GM12892 (cell line): ENCODE results near the gene C10orf67.

ENCODE experiments used
- DNase-seq: peaks from one replicate; pipeline ENCODE4 v3.0.0; 2011; ENCODE audit not compliant: insufficient read length
- FAIRE-seq: peaks from 2 replicates; lab custom pipeline; 2011; peaks lifted over from hg19 to GRCh38; lab: Jason Lieb, UNC
- POLR2A ChIP-seq: IDR thresholded peaks from 2 replicates; pipeline ENCODE4 v1.6.1; 2011; ENCODE audit warnings: low read depth, low read length, control low read depth
- POLR2AphosphoS5 ChIP-seq: IDR thresholded peaks from 2 replicates; pipeline ENCODE4 v1.6.1; 2011; ENCODE audit warnings: low read depth, low read length, control low read depth
- TAF1 ChIP-seq: IDR thresholded peaks from 2 replicates; pipeline ENCODE4 v1.6.1; 2011; ENCODE audit warnings: low read depth, mild to moderate bottlenecking, control low read depth, low read length, borderline replicate concordance

Gene C10orf67

GRCh38 chr10:23337616-23338015 lies 7.0 kb downstream of the C10orf67 start:
- DNase-seq (no peak), FAIRE-seq (no peak)
- TF ChIP-seq POLR2AphosphoS5 (no peak), TAF1 (no peak), POLR2A (no peak)

- FAIRE-seq (no peak), DNase-seq (no peak)
- TF ChIP-seq POLR2AphosphoS5 (no peak), POLR2A (no peak), TAF1 (no peak)
These were observed 12.9 kb downstream of the C10orf67 start for GRCh38 chr10:23331567-23332301.

- TF ChIP-seq POLR2AphosphoS5 (no peak), POLR2A (no peak), TAF1 (no peak)
- DNase-seq = no peak
- FAIRE-seq = no peak
These were observed 13.6 kb downstream of the C10orf67 start for GRCh38 chr10:23330948-23331347.

- FAIRE-seq (no peak), DNase-seq (no peak)
These were observed 17.9 kb downstream of the C10orf67 start for GRCh38 chr10:23326544-23327307.

GRCh38 chr10:23325132-23325531 lies 19.5 kb downstream of the C10orf67 start:
- no peak for TF ChIP-seq POLR2AphosphoS5
- DNase-seq (no peak), FAIRE-seq (no peak)

More at GRCh38 chr10:23326544-23327307, 17.9 kb downstream of the C10orf67 start:
- TF ChIP-seq POLR2AphosphoS5 = no peak
- TF ChIP-seq POLR2A = no peak
- no peak for TF ChIP-seq TAF1

- FAIRE-seq (no peak), DNase-seq (no peak)
- TF ChIP-seq TAF1 (no peak), POLR2A (no peak), POLR2AphosphoS5 (no peak)
These were observed 20.2 kb downstream of the C10orf67 start for GRCh38 chr10:23324351-23324750.

- TF ChIP-seq POLR2AphosphoS5 (no peak), TAF1 (no peak), POLR2A (no peak)
- FAIRE-seq (no peak), DNase-seq (no peak)
These were observed 22.5 kb downstream of the C10orf67 start for GRCh38 chr10:23322082-23322481.

GRCh38 chr10:23319835-23320234 lies 24.8 kb downstream of the C10orf67 start:
- TF ChIP-seq TAF1 (no peak), POLR2A (no peak), POLR2AphosphoS5 (no peak)
- no peak for FAIRE-seq
- no peak for DNase-seq

GRCh38 chr10:23318359-23318758 lies 26.2 kb downstream of the C10orf67 start:
- TF ChIP-seq POLR2AphosphoS5 (no peak), TAF1 (no peak)
- FAIRE-seq (no peak), DNase-seq (no peak)

- no peak for FAIRE-seq
- no peak for TF ChIP-seq POLR2A
- no peak for TF ChIP-seq TAF1
- no peak for TF ChIP-seq POLR2AphosphoS5
- no peak for DNase-seq
These were observed 27.2 kb downstream of the C10orf67 start for GRCh38 chr10:23317416-23317815.

- DNase-seq (no peak), FAIRE-seq (no peak)
These were observed 28.2 kb downstream of the C10orf67 start for GRCh38 chr10:23316406-23316805.

GRCh38 chr10:23315966-23316365 lies 28.6 kb downstream of the C10orf67 start:
- FAIRE-seq = no peak
- TF ChIP-seq POLR2AphosphoS5 (no peak), TAF1 (no peak), POLR2A (no peak)
- no peak for DNase-seq

More at GRCh38 chr10:23316406-23316805, 28.2 kb downstream of the C10orf67 start:
- TF ChIP-seq POLR2AphosphoS5 = no peak
- no peak for TF ChIP-seq POLR2A
- TF ChIP-seq TAF1 = no peak
